Measurements from ENCODE around the gene CMPK2. TPM values are rescaled to one million over a fixed set of nuclear protein-coding genes. Genes with fewer than 3 reads are reported as not detected.

The CMPK2 gene
- total and polyA plus RNA-seq, 4 donors, result 5.7 to 14.8 (median 11.2) TPM

- no peaks in the 10 kb centered on the region for H3K27me3 ChIP-seq (ENCODE audit: control insufficient read depth in 3 of 3, insufficient read depth in 3 of 3, low read length in 2 of 3)
- ATAC-seq (ENCODE audit: insufficient read depth, low FRiP score) (no peak), DNase-seq (peak in 2 of 3 donors; percentile 85 to 88)
- peak overlapping the region in 1 of 2 donors; percentile 43 for H3K9ac ChIP-seq (ENCODE audit: insufficient read depth in 1 of 2, low read length in 2 of 2)
- H3K4me1 ChIP-seq (ENCODE audit: control insufficient read depth in 5 of 5, insufficient read depth in 5 of 5, low read length in 5 of 5), result peaks cover 0 to 26% (median 3%) of the 10 kb centered on the region in 5 donors
- no peak overlapping the region for H3K4me3 ChIP-seq
- 67 to 90% methylated on average over 5 of the region's 5 CpGs for WGBS, 2 donors
- no peak overlapping the region for H3K27ac ChIP-seq (ENCODE audit: low read depth in 1 of 2, low read length in 1 of 2)
- H3K36me3 ChIP-seq (ENCODE audit: control insufficient read depth in 4 of 4, insufficient read depth in 4 of 4, low read length in 4 of 4), result no peaks in the 10 kb centered on the region
- TF ChIP-seq CTCF (IDR thresholded peaks at IDR 0.05; ENCODE audit: control extremely low read depth, extremely low read depth), result no peak
- peaks cover 0 to 3% (median 0%) of the 10 kb centered on the region in 4 donors for H3K9me3 ChIP-seq (ENCODE audit: control insufficient read depth in 4 of 4, insufficient read depth in 3 of 4, low read length in 3 of 4)
These were observed 38.0 kb downstream of the CMPK2 start for GRCh38 chr2:6827566-6828298.

DNA sequence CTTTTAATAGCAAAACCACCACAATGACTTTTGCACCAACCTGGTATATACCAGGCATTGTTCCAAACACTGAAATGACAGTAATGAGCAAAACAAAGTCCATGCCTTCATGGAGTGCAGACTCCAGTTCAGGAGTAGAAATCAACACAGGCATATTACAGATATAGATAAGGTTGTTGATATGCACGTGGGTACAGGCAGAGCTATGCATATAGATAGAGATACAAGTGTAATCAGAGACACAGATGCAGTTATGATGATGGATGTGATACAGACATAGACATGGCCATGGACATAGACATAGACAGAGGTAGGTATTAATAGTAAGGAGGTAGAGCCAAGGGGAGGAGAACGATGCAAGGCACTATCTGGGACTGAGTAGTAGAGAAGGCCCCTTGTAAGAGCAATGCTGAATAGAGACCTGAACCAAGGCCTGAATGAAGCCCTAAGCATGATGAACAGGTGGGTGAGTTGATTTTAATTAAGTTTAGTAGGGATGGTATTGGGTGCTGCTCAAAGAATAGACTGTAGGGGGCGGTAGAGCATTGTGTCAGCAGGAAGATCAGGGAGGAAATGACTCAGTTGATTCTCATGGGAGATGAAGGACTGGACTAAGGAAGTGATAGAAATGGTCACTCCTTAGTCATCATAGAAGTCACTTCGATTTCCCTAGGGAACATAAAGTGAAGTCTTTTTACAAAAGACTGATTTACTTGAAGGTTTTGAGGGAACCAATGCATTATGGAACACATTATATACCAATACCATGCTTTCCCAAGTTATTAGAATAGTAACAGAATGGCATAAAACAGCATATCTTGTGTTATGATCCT is 39.4 kb downstream of the CMPK2 start:
- H3K9ac ChIP-seq (ENCODE audit: insufficient read depth in 1 of 2, low read length in 2 of 2), result no peak overlapping the region
- DNase-seq (no peak), ATAC-seq (ENCODE audit: insufficient read depth, low FRiP score) (peak; percentile 86)
- WGBS, 2 donors, result 50 to 53% methylated on average over 4 of the region's 4 CpGs
- no peaks in the 10 kb centered on the region for H3K27me3 ChIP-seq (ENCODE audit: control insufficient read depth in 3 of 3, insufficient read depth in 3 of 3, low read length in 2 of 3)
- TF ChIP-seq CTCF (IDR thresholded peaks at IDR 0.05; ENCODE audit: control extremely low read depth, extremely low read depth), result peak; percentile 67
- no peak overlapping the region for H3K27ac ChIP-seq (ENCODE audit: low read depth in 1 of 2, low read length in 1 of 2)
- H3K4me1 ChIP-seq (ENCODE audit: control insufficient read depth in 5 of 5, insufficient read depth in 5 of 5, low read length in 5 of 5), result peaks cover 0 to 26% (median 3%) of the 10 kb centered on the region in 5 donors
- no peaks in the 10 kb centered on the region for H3K36me3 ChIP-seq (ENCODE audit: control insufficient read depth in 4 of 4, insufficient read depth in 4 of 4, low read length in 4 of 4)
- peaks cover 0 to 3% (median 0%) of the 10 kb centered on the region in 4 donors for H3K9me3 ChIP-seq (ENCODE audit: control insufficient read depth in 4 of 4, insufficient read depth in 3 of 4, low read length in 3 of 4)
- no peak overlapping the region for H3K4me3 ChIP-seq

- no peak for ATAC-seq (ENCODE audit: insufficient read depth, low FRiP score)
- no peak overlapping the region for H3K4me3 ChIP-seq
- 56 to 57% methylated on average over 3 of the region's 3 CpGs for WGBS, 2 donors
- no peak overlapping the region for H3K9ac ChIP-seq (ENCODE audit: insufficient read depth in 1 of 2, low read length in 2 of 2)
- H3K27ac ChIP-seq (ENCODE audit: low read depth in 1 of 2, low read length in 1 of 2), result no peak overlapping the region
- no peak for TF ChIP-seq CTCF (IDR thresholded peaks at IDR 0.05; ENCODE audit: control extremely low read depth, extremely low read depth)
- no peaks in the 10 kb centered on the region for H3K36me3 ChIP-seq (ENCODE audit: control insufficient read depth in 4 of 4, insufficient read depth in 4 of 4, low read length in 4 of 4)
- peaks cover 0 to 26% (median 3%) of the 10 kb centered on the region in 5 donors for H3K4me1 ChIP-seq (ENCODE audit: control insufficient read depth in 5 of 5, insufficient read depth in 5 of 5, low read length in 5 of 5)
- no peaks in the 10 kb centered on the region for H3K27me3 ChIP-seq (ENCODE audit: control insufficient read depth in 3 of 3, insufficient read depth in 3 of 3, low read length in 2 of 3)
- H3K9me3 ChIP-seq (ENCODE audit: control insufficient read depth in 4 of 4, insufficient read depth in 3 of 4, low read length in 3 of 4), result no peaks in the 10 kb centered on the region
- peak in 2 of 3 donors; percentile 56 to 79 for DNase-seq
These were observed 40.7 kb downstream of the CMPK2 start for GRCh38 chr2:6824962-6825361.
